GM19397 (cell line): ENCODE results near the gene SURF4.
"Not testable (repeated sequence)": the region's sequence is repeated elsewhere in the genome, so short reads cannot be mapped to it uniquely, and the experiment has no call there.

Experiments used
- ATAC-seq: cut with Tn5 transposase; IDR thresholded peaks from one replicate; pipeline ENCODE4 v1.9.1; 2021; ENCODE audit warnings: mild to moderate bottlenecking, moderate library complexity; ENCODE audit not compliant: unreplicated experiment

The SURF4 gene

DNA sequence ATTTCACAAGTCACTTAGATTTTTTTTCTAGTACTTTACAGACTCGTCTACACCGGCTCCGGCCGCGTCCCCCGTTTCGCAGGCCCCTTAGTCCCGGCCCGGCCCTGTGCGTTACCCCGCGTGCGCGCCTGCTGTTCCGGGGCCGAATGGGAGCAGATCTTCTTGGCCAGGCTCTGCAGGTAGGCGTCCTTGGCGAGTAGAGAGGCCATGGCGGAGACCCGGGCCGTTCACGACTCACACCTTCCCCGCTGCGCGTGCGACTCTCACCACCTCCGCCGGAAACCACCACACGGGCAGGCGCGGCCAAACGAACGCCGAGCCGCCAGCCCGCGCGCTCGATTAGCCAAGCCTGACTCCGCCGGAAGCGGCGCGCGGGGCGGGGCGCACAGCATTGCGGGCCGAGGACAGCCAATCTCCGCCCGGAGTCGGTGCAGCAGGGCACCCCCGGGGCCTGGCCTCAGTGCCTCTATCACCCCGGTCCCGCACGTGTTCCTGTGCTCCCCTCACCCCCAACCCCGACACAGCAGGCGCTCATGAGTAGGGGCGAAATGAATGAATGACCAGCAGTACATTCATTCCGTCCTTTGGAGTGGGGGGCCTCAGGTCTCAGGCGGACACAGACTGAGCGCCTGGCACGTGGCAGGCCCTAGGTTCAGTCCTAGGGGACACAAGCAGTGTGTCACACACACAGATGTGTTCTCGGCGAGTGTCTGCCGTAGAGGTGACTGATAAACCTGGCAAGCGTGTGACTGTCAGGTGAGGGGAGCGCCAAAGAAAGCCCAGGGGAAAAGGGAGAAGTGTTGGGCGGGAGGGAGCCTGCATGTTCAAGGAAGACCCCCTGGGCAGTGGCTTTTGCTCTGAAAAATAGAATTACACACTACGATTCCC, 39.7 kb downstream of the SURF4 start, which contains the start of gene SURF6:
SURF6 (minus strand) TSS at position 265 of the 888 bp plus-strand sequence; CDS start at position 209, 56 bp downstream.
- ATAC-seq, result peak; percentile 76

DNA sequence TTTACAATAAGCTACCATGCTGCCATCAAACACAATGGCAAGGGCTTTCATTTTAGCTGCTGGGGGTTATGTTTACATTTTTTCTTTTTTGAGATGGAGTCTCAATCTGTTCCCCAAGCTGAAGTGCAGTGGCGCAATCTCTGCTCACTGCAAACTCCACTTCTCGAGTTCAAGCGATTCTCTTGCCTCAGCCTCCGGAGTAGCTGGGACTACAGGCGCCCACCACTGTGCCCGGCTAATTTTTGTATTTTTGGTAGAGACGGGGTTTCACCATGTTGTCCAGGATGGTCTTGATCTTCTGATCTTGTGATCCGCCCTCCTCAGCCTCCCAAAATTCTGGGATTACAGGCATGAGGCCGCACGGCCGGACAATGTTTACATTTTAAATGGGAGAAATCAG, 41.0 kb downstream of the SURF4 start:
- ATAC-seq, result not testable (repeated sequence)

DNA sequence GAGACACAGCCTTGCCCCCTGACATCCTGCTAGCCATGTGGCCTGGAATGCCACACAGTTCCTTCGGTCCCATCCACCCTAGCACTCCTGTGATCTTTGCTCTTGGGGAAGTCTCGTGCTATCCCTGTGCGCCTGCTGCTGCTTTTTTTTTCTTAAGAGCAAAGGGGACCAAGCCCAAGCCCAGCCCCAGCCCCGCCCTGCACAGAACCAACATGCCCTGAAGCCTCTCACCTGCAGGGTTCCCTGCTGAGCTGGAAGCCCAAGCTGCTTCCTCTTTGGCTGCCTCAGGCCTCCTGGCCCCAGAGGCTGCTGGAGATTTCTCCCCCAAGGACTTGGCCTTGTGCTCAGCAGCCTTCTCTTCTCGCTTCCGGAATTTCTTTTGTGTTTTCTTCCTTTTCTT, 41.7 kb downstream of the SURF4 start:
- no peak for ATAC-seq

DNA sequence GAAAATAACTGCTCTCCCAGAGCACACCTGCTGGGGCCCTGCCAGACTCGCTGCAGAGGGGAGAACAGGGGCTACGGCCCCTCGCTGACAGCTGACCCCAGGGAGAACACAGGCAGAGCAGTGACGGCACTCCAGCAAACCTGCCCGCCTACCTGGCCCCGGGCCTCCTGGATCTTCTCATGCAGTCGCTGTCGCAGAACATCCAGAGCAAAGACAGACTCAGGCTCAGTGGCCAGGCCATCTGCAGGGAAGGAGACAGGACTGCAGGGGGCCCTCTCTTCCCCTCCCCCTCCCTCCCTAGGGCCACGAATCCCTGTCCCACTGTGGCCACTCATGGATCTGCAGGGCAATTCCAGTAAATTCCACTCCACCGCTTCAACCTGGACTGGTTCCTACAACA, 42.3 kb downstream of the SURF4 start:
- ATAC-seq, result no peak

DNA sequence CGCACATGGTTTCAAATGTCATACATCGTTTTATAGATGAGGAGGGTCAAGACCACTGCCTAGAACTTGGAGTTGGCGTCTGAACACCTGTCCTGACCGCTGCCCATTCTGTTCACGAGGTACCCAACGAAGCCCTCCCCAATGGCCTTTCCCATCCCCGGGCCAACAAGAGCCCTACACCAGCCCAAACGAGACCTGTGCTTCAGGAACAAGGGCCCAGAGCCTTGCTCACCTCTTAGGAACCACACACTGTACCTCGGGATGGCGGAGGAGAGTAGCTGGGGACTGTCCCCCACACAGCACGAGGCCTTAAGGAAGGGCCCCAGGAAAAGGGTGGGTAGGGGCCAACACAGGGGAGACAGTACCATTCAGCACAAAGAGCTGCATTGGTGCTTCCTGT, 42.8 kb downstream of the SURF4 start:
- ATAC-seq, result no peak

DNA sequence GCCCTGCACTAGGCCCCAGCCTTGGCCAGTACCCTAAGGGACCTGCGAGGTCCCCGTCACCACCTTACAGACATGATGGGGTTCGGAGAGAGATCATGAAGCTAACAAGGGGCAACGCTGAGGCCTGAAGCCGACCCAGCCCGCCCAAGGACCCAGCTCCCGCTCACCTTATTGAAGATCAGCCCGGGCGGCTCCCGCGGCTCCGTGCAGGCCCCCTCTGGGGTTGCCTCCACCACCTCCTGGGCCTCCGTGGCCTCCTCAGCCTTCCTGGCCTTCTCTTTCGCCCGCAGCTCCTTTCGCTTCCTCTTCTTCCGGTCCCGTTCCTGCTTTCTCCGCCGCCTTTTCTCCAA, 43.5 kb downstream of the SURF4 start:
- no peak for ATAC-seq

DNA sequence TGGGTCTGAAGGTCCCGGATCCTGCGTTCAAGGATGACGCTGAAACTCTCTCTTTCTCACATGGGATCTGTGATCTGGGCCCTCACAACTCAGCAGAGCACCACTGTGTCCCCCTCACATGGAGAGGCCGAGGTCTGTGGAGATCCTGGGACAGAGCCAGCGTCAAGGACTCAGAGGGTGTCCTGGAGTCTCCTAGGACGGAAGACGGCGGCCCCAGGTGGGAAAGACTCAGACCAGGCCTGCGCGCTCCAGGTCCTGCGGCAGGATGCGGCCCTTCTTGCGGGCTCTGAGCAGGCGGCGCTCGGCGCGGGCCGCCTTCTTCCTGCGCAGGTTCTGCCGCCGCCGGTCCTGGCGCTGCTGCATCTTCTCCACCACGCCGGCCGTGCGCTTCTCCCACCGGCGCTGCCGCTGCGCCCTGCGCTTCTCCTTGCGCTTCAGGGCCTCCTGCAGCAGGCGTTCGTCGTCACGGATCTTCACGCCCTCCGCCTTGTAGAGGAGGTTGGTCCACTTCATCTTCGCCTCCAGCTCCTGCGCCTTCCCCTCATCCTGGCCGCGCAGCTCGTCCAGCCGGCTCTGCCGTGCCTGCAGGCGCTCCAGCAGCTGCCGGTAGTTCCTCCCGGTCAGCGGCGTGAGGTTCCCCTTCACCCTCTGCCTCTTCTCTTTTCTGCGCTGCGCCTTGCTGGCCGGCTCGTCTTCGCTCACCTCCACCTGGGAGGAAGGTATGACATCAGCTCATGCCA, 44.0 kb downstream of the SURF4 start:
- no peak for ATAC-seq

DNA sequence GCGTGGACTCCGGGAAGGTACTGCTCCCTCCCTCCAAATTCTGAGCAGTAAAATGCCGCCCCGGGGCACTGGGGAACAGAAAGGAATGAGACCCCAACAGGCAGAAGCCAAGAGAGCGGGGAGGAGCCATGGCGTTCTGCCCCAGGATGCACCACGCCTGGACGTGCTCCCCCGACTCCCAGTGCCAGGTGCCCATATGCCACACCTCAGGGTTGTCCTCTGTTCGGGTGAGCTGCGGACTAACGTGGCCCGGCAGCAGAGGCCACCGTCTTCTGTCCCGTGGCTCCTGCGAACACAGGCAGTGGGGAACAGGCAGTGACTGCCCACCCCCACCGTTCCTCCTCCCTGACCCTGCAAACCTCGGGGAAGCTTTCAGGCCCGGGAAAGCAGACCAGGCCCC, 44.6 kb downstream of the SURF4 start:
- no peak for ATAC-seq

DNA sequence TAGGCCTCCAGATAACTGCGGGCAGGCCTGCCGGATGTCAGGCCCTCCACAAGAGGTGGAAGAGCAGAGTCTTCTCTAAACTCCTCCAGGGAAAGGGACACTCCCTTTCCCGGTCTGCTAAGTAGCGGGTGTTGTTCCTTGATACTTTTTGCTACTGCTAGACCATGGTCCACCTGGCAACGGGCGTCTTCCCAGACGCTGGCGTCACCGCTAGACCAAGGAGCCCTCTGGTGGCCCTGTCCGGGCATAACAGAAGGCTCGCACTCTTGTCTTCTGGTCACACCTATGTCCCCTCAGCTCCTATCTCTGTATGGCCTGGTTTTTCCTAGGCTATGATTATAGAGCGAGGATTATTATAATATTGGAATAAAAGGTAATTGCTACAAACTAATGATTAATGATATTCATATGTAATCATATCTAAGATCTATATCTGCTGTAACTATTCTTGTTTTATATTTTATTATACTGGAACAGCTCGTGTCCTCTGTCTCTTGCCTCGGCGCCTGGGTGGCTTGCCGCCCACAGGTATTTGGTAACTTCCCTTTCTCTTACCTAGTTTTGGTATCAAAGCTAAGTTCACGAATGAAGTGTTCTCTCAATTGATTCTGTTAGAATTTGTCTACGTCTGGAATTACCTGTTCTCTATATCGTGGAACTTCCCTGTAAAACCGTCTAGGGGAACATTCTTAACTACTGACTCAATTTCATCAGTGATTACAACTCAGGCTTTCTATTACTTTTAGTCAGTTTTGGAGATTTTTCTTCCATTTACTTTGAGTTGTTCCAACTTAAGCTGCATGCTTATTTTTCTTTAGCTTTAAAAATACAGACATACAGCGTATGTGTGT, 46.3 kb downstream of the SURF4 start:
- ATAC-seq, result not testable (repeated sequence)

DNA sequence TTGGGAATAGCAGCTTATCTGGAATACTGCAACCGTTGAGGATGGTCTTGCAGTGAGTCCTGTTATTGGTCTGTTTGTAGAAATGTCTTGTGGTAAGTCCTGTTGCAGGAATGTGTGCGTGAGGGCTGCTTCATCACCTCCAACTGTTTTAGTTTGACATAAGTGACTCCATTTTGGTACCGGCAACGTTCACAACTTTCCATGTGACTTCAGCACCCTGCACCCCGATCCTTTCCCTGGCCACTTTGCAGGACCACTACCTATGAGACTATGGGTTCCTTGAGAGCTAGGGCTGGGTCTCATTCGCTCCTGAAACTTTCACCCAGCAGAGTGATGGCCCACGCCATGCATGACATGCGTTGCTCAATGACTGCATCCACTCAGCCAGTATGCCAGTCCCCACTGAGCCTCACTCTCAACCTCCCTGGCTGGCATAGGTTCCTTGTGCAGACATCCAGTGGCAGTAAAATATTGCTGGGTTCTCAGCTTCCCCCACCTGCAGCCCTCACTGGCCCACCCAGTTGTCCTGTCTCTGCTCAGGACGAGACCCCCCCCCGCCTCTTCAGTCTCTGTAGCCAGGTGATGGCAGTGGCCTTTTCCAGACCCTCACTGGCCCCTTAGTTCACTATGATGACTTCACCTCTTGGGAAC, 47.9 kb downstream of the SURF4 start:
- no peak for ATAC-seq

DNA sequence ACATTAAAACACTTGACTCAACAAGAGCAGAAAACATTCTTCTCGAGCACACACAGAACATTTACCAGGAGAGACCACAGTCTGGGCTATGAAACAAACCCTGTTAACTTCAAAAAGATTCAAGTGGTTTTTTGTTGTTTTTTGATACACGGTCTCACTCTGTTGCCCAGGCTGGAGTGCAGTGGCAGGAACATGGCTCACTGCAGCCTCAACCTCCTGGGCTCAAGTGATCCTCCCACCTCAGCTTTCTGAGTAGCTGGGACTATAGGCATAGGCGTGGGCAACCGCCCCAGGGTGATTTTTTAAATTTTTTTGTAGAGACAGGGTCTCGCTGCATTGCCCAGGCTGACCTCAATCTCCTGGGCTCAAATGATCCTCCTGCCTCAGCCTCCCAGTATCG, 48.8 kb downstream of the SURF4 start:
- not testable (repeated sequence) for ATAC-seq

DNA sequence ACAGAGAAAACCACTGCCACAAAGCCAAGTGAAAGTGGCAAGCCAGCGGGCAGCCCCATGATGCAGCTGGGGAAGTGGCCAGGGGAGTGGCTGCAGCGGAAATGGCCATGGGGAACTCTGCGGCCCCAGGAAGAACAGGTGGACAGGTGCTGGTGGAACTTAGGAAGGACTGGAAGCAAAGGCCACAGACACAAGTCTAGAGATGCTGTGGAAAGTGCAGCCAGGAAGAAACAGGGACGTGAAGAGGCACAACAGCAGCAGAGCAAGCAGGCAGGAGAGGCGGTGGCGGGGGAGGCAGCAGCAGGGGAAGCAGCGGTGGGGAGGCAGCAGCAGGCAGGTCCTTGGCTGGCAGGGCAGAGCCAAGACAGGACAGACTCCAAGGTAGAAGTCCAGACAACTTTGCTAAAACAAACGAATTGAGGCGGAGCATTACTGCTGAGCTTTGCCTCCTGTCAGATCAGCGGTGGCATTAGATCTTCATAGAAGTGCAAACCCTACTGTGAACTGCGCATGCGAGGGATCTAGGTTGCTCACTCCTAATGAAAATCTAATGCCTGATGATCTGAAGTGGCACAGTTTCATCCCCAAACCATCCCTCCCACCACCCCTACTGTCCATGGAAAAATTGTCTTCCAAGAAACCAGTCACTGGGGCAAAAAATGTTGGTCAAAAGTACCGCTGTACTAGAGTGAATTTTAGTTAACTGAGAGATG, 51.7 kb downstream of the SURF4 start:
- ATAC-seq, result no peak

DNA sequence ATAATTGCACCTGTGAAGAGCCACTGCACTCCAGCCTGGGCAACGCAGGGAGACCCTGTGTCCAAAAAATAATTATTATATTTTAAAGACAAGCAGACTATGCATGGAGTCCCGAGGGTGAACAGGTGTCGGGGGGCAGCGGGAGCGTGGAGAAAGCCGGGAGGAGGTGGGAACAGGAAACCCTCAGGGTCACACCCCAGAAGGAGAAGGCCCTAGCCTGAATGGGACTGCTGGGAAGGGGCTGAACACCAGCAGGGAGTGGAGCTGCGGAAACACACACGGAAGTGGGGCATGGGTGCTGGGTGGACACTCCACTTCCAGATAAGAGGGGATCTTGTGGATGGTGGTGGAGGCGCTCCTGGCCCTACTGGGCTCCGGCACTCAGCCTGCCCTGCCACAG, 52.6 kb downstream of the SURF4 start:
- ATAC-seq, result no peak

DNA sequence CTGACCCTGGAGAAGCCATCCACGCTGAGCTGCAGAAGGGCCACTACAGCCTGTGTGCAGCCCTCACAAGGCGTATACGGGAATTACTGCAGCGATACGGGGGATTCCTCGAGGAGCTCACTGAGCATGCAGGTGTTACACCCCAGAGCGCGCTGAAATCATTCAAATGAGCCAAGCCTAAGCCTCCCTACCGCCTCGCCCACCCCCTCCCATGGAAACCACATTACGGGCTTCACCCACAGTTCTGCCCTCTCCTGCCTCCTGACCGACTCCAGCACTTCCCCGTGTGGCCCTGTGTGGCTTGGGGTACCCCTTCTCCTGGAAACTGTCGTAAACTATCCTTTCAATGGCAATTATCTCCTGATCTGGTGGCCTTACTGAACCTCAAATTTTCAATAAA, 53.2 kb downstream of the SURF4 start:
- no peak for ATAC-seq

DNA sequence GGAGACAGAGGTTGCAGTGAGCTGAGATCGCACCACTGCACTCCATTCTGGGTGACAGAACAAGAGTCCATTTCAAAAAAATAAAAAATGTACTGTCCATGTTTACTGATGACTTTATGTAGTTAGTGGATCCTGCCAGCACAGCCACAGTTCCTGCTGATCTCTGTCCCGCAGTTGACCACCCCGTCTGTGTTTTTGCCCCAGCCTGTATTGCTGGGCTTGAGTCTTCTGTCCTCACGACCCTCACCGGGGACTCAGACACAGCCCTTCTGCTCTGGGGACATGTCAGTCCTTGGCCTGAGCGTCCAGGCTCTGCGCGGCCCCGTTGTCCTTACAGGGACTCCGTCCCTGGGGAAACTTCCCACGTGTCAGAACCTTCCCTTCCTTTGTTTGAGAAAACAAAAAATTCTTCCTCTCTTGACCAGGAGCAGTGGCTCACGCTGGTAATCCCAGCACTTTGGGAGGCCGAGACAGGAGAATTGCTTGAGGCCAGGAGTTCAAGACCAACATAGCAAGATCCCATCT, 54.4 kb downstream of the SURF4 start:
- ATAC-seq, result no peak

DNA sequence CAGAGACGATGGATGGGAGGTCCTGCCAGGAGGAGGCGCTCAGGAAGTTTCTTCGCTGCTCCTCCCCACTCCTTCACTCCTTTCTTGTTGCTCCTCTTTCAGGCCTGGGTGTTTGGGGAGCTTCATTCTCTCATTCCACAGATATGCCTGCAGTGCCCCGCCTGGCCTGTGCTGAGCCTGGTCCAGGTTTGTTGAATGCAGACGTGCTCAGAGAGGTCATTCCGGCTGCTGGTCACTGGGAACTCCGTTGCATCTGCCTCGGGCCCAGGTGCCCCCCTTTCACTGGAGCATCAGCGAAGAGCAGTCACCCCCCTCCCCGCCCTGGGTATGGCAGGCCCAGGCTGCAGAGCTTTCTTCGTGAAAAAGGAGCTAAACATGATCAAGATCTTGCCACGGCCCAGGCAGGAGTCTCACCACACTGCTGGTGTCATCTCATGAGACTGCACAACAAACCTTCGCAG, 55.4 kb downstream of the SURF4 start:
- no peak for ATAC-seq

DNA sequence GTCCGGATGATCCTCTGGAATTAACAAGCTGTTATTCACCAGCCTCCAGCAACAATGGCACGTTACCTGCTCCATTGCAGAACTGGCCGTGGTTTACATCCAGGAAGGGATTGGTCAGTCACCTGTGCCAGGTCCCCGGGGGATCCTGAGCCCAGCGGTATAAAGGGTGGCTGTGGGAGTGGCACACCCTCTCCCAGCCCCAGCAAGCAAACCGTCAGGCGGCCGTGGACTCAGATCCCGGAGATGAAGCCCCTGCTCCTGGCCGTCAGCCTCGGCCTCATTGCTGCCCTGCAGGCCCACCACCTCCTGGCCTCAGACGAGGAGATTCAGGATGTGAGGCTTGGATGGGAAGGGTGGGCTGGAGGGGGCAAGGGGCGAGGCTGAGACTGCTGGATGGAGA, 58.3 kb downstream of the SURF4 start:
- ATAC-seq, result not testable (repeated sequence)

DNA sequence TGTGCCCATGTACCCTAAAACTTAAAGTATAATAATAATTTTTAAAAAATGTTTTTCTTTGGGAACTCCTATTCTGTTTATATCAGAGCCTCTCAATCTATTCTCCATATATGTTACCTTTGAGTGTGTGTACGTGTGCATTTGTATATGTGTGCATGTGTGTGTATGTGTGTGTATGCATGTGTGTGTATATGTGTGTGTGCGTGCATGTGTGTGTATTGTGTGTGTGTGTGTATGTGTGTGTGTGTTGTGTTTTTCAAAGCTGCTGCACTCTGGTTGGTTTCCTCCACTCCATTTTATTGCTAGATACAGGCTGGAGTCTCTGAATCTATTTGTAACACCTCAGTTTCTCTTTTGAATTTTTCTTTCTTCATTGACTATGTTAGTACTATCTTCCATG, 59.9 kb downstream of the SURF4 start:
- no peak for ATAC-seq
